ENCODE data around the gene ORMDL3.
A peak's percentile ranks its signal among the peaks of the same experiment; 100 is the strongest.
"Not testable (repeated sequence)": the region's sequence is repeated elsewhere in the genome, so short reads cannot be mapped to it uniquely, and the experiment has no call there.

Gene ORMDL3

DNA sequence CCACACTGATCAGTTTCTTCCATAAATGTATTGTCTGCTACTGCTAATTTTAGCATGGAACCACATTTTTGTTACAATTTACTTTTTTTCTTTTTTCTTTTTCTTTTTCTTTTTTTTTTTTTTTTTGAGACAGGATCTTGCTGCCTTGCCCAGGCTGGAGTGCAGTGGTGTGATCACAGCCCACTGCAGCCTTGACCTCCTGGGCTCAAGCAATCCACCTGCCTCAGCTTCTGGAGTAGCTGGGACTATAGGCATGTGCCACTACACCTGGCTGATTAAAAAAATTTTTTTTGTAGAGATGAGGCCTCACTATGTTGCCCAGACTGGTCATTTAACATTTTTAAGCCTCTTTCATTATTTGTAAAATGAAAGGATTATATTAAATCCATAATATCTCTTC is 40.3 kb downstream of the ORMDL3 start:
- no peak for DNase-seq (ENCODE audit: low read depth)
- no peak for TF ChIP-seq CTCF (IDR thresholded peaks at IDR 0.05; ENCODE audit: low read length, missing control alignments)
- H3K4me3 ChIP-seq (replicated peaks; ENCODE audit: low read depth, low read length): no peak overlapping the region

DNA sequence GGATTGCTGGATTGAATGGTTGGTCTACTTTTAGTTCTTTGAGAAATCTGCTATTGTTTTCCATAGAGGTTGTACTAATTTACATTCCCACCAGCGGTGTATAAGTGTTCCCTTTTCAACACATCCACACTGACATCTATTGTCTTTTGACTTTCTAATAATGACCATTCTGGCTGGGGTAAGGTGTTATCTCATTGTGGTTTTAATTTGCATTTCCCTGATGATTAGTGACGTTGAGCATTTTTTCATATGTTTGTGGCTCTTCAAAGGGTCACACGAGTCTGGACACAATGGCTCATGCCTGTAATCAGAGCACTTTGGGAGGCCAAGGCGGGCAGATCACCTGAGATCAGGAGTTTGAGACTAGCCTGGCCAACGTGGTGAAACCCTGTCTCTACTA is 41.3 kb downstream of the ORMDL3 start:
- not testable (repeated sequence) for H3K4me3 ChIP-seq (replicated peaks; ENCODE audit: low read depth, low read length); DNase-seq (ENCODE audit: low read depth)

DNA sequence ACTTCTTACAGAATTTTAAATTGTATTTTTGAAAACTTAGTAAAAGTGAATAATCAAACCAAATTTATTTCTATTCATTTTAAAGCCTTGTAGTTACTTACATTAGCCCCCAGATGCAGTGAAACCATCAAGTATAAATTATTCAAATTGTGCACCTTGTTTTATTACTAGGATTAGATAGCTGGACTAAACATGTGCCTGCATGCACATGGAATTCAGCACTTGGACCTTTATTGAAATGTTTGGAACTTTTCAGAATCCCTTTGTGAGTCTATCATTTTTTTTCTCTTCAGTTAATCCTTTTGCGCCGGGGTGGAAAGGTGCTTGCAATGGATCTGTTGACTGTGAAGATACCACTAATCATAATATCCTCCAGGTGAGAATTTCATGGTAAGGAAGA is 54.6 kb downstream of the ORMDL3 start:
- peak; percentile 33 for DNase-seq (ENCODE audit: low read depth)
- no peak overlapping the region for H3K4me3 ChIP-seq (replicated peaks; ENCODE audit: low read depth, low read length)
- peak; percentile 32 for TF ChIP-seq CTCF (IDR thresholded peaks at IDR 0.05; ENCODE audit: low read length, missing control alignments)

GRCh38 chr17:39871801-39872200 is 55.6 kb downstream of the ORMDL3 start:
- no peak overlapping the region for H3K4me3 ChIP-seq (replicated peaks; ENCODE audit: low read depth, low read length)
- no peak for TF ChIP-seq CTCF (IDR thresholded peaks at IDR 0.05; ENCODE audit: low read length, missing control alignments)
- DNase-seq (ENCODE audit: low read depth): no peak
